Panc1 (cell line): Measurements from ENCODE around the gene RNU11.

Experiments
- POLR2AphosphoS5 ChIP-seq: IDR thresholded peaks from 2 replicates; pipeline ENCODE4 v1.6.1; 2012; ENCODE audit warnings: mild to moderate bottlenecking, low read depth, low read length, moderate library complexity
- REST ChIP-seq, 2 experiments: IDR thresholded peaks; 2 replicates each; pipeline ENCODE4 v1.6.1; 2011 to 2012; ENCODE audit warnings: low read depth in 2 of 2, control low read depth in 1 of 2, low read length in 1 of 2, mild to moderate bottlenecking in 1 of 2, moderate library complexity in 1 of 2; ENCODE audit not compliant: insufficient read depth in 1 of 2
- SIN3A ChIP-seq: IDR thresholded peaks from 2 replicates; pipeline ENCODE4 v1.6.1; 2012; ENCODE audit warnings: low read depth, mild to moderate bottlenecking, low read length, moderate library complexity, borderline replicate concordance; ENCODE audit not compliant: insufficient read depth
- TCF7L2 ChIP-seq: IDR thresholded peaks from 2 replicates; pipeline ENCODE4 v1.6.1; 2011; ENCODE audit warnings: mild to moderate bottlenecking, low read depth, low read length, inconsistent platforms
- TF ChIP-seq, protein P1 (sequence below): fragments of 450-650 bp; IDR thresholded peaks from 2 replicates; pipeline ENCODE4 v1.5.1; 2017; ENCODE audit warnings: mild to moderate bottlenecking

GRCh38 chr1:28682840-28683239 lies 34.4 kb downstream of the RNU11 start:
- TF ChIP-seq, protein P1, sequence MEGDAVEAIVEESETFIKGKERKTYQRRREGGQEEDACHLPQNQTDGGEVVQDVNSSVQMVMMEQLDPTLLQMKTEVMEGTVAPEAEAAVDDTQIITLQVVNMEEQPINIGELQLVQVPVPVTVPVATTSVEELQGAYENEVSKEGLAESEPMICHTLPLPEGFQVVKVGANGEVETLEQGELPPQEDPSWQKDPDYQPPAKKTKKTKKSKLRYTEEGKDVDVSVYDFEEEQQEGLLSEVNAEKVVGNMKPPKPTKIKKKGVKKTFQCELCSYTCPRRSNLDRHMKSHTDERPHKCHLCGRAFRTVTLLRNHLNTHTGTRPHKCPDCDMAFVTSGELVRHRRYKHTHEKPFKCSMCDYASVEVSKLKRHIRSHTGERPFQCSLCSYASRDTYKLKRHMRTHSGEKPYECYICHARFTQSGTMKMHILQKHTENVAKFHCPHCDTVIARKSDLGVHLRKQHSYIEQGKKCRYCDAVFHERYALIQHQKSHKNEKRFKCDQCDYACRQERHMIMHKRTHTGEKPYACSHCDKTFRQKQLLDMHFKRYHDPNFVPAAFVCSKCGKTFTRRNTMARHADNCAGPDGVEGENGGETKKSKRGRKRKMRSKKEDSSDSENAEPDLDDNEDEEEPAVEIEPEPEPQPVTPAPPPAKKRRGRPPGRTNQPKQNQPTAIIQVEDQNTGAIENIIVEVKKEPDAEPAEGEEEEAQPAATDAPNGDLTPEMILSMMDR = no peak
- TF ChIP-seq SIN3A = no peak
- TF ChIP-seq POLR2AphosphoS5 = no peak
- TF ChIP-seq TCF7L2 = no peak
- no peak for TF ChIP-seq REST (IDR thresholded peaks at IDR 0.05; ENCODE audit: insufficient read depth in 1 of 2, low read depth in 2 of 2, low read length in 1 of 2)
